Head of caudate nucleus (tissue), 42 donors: ENCODE measurements around the gene TMEM179.

Experiments used
- DNase-seq, 42 donors: peaks; one replicate each; pipeline versions ENCODE4 v3.0.0 to v3.0.0-alpha.2; 2020 to 2021; ENCODE audit warnings: mixed read lengths in 7 of 42
- intact Hi-C: fragments of 100-400 bp; cut with DNase I; formaldehyde crosslinking; loops from one replicate; pipeline ENCODE4 v1.15.0; 2022

TMEM179 gene

DNA sequence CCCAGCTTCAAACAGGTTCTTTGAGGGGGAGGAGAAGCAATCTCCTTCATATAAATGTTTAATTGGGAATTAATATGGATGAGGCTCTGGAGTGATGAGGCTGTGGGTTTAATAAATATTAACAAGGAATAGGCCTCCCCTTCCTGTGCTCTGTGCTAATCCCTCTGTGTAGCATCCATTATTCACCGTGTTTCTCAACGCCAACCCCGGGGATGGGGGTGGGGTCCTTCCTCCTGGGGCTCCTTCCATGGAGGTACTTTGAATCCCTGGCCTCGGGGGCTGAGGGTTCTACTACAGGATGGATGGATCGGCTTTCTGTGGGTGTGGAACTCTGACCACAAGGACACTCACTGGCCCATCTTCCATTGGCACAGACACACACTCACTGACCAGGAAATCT lies 34.9 kb upstream of the TMEM179 start:
- intact Hi-C loops = loop anchor here (5.0 kb wide), 1 partner anchor 502 kb away; the partner anchor contains the start of gene KIF26A

DNA sequence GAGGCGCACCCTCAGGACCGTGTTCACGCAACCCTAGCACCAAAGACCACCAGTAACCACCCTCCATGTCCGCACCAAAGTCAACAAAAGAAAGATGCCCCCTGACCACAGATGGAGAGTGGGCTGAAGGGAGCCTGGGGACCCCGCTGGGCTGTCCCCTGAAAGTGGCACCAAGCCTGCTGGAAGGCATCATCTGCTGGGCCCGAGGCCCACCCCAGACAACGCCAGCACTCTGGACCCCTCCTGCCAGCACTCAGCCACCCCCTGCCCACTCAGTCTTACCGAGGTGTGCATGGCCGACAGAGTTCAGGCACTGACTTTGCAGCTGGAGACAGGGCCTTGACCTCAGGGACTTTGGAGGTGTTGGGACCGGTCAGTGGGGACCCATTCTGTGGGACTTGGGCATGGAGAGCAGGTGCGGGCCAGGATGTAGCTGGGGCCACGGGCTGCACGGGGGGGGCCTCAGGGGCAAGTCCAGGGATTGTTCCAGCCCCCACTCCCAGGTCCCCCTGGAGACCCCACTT lies 34.4 kb upstream of the TMEM179 start:
- no peak for DNase-seq
- intact Hi-C loops = loop anchor here (5.0 kb wide), 1 partner anchor 502 kb away; the partner anchor contains the start of gene KIF26A

More for the DNA sequence above, 34.9 kb upstream of the TMEM179 start:
- DNase-seq = no peak

DNA sequence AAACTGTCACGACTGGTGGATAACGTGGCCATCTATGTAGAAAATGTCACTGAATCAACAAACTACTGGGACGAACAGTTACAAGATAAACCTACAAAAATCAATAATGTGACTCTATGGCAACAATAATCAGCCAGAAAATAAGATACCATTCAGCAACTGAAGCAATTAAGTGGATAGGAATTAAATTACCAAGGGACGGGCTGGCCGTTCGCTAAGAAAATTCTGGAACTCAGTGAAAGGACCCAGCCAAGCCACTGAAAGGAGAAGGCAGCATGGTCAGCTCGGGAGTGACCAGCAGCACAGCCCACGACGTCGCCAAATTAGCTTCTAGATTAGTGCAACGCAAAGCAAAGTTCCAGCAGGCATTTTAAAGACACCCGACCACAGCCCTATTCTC lies 33.6 kb upstream of the TMEM179 start:
- peak in 1 of 42 donors; percentile 18 for DNase-seq
- intact Hi-C loops = loop anchor here (5.0 kb wide), 1 partner anchor 501 kb away; the partner anchor contains the start of gene KIF26A

- DNase-seq = no peak
- intact Hi-C loops = loop anchor here (5.0 kb wide), 1 partner anchor 500 kb away; the partner anchor contains the start of gene KIF26A
Measured at GRCh38 chr14:104637546-104638003, 33.0 kb upstream of the TMEM179 start.

DNA sequence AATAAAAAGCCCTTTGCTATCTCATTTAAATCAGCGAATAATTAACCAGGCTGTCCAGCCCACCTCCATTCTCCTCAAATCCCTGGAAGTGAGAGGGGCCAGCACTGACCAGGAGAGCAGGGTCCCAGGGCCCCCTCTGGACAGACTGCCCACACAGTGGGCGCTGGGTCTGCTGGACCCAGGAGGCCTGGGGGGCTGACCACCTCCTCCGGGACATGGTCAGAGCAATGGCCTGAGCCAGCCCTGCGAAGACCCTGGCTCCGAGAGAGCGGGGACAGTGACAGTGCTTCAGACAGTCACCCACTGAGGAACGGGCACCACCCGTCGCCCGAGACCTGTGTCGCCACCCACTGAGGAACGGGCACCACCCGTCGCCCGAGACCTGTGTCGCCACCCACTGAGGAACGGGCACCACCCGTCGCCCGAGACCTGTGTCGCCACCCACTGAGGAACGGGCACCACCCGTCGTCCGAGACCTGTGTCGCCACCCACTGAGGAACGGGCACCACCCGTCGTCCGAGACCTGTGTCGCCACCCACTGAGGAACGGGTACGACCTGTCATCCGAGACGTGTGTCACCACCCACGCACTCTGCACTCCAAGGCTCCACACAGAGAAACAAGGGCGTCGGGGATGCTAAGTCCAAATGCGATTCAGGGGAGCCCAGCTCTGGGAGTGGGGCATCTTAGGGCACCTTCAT lies 32.4 kb upstream of the TMEM179 start:
- peak in 8 of 42 donors; percentile 19 to 62 (median 54) for DNase-seq
- intact Hi-C loops = loop anchor here (5.0 kb wide), 1 partner anchor 500 kb away; the partner anchor contains the start of gene KIF26A

GRCh38 chr14:104636131-104636530 lies 31.6 kb upstream of the TMEM179 start:
- intact Hi-C loops = loop anchor here (5.0 kb wide), 1 partner anchor 499 kb away; the partner anchor contains the start of gene KIF26A
- DNase-seq = peak in 1 of 42 donors; percentile 36

DNA sequence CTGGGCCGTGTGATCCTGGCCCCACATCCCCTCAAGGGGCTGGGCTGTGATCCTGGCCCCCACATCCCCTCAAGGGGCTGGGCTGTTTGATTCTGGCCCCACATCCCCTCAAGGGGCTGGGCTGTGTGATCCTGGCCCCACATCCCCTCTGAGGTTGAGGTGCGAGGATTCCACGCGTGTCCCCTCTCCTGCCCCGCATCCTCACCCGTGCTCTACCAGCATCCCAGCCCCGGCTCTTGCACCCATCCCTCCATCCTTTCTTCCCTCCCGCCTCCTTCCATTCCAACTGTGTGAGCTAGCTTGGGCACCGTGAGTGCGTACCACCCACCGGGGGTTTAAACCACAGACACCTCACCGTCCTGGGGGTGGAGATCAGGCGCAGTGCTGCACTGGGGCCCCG lies 31.1 kb upstream of the TMEM179 start:
- peak in 5 of 42 donors; percentile 38 to 51 (median 43) for DNase-seq
- intact Hi-C loops = loop anchor here (5.0 kb wide), 1 partner anchor 498 kb away; the partner anchor contains the start of gene KIF26A

DNA sequence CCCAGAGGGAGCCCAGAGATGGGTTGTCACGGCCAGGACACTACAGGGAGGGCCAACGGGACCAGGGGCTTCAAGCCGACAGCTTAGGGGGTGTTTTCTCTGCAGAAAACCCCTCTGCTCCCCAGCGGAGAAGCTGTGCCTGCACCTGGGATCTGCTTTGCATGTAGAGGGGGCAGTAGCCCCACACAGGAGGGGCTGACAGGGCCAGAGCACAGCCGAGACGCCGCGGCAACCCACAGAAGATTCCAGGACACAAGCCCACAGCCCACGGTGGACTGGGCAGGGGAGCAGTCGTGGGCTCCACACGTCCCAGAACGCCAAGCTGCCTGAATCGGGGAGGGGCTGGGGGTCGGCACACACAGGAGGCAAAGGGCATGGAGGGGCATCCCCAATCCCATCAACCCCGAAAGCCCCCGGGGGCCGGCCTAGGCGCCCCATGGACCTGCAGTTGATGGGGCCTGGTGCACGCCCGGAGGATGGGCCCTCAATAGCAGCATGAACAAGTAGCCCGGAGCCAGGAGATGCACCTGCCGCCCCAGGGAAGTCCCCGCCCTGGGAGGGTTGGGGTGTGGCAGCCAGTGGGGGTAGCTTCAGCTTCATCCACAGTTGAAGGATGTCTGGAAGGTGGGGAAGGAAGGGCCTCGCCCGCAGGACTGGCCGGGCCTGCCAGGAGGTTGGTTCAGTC lies 30.5 kb upstream of the TMEM179 start:
- peak in 2 of 42 donors; percentile 11 to 40 for DNase-seq
- intact Hi-C loops = loop anchor here (5.0 kb wide), 1 partner anchor 498 kb away; the partner anchor contains the start of gene KIF26A

GRCh38 chr14:104634138-104634760 lies 29.7 kb upstream of the TMEM179 start:
- DNase-seq = peak in 1 of 42 donors; percentile 35
- intact Hi-C loops = no loop called here

DNA sequence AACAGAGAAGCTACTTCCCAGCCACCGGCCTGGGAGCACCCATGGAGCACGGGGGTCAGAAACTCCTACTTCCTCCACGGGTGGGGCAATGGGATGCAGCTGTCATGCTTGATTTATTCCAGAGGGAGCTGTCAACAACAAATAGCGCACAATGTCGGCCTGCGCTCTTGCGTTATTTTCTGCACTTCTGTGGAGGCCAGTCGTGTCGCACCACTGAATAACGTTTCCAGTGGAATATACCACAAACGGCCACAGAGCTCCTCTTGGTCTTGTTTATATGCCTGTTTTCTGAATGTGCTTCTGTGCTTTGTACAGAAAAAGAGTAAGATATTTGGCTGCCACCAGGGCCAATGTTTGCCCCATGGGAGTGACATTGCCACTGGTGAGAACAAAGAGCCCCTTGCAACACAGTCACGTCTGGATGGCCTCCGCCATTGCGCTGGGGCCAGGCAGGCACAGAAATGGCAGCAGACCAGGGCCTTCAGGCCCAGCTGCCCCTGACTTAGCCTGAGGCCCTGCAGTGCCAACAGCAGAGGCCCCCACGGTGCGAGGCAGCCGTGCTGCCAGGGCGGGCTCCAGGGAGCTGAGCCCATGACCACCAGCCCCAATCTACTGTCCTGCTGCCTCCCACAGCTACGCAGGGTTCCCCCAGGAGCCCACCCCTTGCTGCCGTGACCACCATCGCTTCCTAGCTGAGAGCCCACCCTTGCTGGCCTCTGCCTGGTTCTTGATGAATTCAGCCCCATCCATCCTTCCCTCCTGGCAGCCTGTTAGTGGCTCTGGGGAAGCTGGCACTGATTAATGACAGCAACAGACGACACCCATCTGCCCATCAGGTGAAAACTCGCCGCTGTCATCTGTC lies 28.9 kb upstream of the TMEM179 start:
- DNase-seq = peak in 41 of 42 donors; percentile 51 to 91 (median 75)
- intact Hi-C loops = no loop called here

DNA sequence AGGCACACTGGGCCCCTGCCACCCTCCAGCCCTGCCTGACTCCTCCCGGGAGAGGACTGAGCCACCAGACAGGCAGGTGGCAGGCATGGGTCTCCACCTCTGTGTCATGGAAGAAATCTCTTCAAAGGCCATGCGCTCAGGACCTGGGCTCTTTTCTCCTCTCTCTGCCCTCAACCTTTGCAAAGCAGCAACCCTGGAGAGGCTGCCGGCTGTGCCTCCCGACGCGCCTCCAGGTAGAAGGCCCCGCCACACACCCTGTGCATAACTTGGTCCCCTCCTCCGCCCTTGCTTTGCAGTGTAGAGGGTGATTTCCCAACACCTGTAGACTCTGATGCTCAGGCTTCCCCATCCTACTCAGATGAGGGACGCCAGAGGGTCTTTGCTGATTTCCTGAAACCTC lies 28.2 kb upstream of the TMEM179 start:
- intact Hi-C loops = no loop called here
- peak in 1 of 42 donors; percentile 12 for DNase-seq

GRCh38 chr14:104624939-104625338 lies 20.4 kb upstream of the TMEM179 start:
- DNase-seq = no peak
- intact Hi-C loops = no loop called here

GRCh38 chr14:104614126-104614812 lies 9.7 kb upstream of the TMEM179 start:
- DNase-seq = no peak
- intact Hi-C loops = no loop called here

- no peak for DNase-seq
Measured at GRCh38 chr14:104611881-104612280, 7.3 kb upstream of the TMEM179 start.

DNA sequence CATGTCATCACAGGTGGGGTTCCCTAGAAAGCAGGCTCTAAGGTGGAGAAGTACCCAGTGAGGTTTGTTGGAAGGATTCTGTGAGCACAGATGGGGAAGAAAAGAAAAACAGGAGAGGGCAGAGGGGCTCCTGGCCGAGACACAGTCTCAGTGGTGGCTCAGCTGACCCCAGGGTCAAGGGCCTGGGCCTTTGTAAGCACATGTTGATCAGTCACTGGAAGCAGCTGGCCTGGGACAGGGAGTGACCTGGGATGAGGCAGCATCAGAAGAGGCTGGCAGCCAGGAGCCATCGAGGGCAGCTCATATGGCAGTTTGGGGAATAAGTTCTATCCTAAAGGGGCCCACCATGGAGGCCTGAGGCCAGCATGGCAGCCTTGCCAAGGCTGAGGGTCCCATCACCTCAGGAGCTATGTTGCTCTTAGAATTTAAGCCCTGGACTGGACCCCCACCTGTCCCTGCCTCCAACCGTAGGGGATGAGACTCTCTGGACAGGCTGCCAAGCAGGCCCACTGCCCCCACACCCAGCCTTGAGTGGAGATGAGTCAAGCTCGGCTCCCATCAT lies 6.3 kb upstream of the TMEM179 start:
- no peak for DNase-seq
- intact Hi-C loops = no loop called here

More at GRCh38 chr14:104611881-104612280, 7.3 kb upstream of the TMEM179 start:
- intact Hi-C loops = no loop called here

DNA sequence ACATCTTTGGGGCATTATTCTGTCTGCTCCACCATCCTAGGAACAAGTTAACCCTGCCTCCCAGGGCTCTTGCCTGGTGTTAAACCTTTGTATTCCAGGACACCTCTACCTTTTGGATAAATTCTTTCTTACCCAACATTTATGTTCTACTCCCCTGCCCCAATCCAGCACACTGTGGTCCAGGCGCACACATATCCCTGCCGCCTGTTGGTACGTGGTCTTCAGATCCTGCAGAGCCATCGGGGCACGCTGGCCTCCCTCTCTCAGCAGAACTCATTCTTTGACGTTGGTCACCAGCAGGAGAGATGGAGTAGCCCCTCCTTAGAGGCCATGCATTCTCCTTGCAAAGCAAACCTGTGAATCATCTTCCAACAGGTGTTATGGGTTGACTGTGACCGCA lies 5.1 kb upstream of the TMEM179 start:
- no peak for DNase-seq
- intact Hi-C loops = no loop called here

DNA sequence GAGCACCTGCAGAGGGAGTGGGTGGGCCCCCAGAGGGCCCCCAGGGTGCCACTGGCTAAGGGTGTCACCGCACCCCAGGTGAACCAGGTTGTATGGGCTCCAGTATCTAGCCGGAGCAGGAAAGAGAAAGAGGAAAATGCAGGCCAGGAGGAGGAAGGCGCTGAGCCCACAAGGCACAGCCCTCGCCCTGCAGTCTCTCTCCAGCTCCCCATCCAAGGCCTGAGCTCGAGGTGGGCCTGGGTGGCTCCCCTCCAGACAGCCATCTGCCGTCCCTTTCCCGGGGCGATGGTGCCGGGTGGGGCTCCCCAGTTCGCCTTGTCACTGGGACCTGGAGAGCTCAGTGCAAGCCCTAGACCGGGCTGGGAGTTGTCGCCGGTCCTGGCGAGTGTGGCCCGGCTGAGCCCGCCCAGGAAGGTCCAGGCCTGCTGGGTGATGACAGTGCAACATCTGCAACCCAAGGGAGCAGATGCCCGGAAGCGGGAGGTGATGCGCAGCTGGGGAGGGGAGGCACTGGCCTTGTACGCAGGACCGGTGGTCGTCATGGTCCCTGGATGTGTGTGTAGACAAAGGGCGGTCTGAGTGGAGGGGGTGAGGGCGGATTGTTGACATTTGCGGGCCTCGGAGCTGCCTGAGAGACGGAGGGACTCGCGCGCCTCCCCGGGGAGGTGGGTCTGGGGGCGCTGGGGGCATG lies 716 bp downstream of the TMEM179 start:
- intact Hi-C loops = no loop called here
- DNase-seq = peak in 10 of 42 donors; percentile 15 to 44 (median 26)
